ENCODE measurements around the gene DSE.

The DSE gene

DNA sequence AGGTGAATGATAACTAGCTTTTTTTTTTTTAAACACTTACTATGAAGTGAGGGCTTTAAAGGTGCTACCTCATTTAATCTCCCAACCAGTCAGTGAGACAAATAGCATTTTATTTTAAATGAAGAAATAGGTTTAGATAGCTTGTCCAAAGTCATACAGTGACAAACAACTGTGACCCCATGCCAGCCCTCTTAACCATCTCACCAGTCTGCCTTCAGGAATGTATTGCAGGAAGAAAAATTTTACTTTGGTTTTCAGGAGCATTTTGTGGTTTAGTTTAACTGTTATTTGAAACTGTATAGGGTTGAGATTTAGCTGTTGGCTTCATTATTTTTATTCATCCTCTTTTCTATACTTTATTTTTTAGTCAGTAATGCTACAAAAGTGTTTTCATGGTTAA, 18.6 kb downstream of the DSE start:
- DNase-seq = no peak

DNA sequence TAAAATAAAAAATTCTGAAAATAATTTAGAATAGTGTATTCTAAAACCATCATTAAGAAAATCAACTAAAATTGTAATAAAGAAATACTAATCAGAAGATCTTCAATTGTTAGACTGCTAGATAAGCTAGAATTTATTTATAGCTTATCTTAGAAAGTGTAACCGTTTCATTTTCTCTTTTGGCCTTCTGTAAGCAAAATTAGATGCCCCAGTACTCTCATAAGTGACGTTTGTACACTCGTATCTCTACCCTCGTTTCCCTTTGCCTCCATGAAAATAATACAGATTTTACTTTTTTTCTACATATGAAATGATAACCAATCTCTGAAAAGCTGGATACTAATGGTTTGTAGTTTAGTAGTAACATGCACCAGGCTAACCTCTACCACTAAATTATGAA, 19.8 kb downstream of the DSE start:
- DNase-seq = no peak

DNA sequence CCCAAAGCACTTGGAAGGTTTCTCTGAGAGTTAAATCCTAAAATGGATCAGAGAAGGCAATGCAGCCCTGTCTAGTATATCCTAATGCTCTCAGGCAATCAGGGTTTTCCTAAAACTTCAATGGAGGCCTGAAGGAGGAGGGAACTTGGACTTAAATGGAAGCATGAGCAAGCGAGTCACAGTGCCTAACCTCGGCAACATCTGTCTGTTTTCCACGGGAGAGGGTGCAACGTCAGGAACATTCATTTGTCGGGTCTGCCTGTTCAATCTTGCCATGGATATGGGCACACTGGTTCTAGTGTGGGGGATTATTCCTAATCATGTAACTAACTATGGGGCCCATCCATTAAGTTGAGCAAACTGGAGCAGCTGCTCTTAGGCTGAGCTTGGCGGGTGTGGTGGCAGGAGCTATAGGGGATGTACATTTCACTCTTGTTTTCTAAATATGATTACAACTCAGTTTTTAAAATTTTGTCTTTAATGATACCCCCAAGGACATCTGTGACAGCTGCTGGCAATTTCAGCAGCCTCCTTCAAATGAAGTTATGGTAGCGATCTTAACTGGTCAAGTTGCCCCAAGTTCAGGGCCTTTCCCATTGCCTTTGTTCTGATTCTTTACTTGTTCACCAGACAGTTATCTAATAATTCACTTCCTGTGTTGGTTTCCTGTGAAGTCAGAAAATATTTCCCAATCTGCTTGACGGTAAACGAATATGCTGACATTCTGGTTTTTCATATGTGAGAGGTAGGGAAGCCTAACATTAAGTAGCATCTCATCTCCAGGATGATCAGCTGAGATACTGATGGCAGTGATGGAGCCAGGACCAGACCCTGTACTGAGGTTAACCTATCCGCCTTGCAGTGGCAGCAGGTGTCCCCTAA, 21.6 kb downstream of the DSE start:
- no peak for DNase-seq

DNA sequence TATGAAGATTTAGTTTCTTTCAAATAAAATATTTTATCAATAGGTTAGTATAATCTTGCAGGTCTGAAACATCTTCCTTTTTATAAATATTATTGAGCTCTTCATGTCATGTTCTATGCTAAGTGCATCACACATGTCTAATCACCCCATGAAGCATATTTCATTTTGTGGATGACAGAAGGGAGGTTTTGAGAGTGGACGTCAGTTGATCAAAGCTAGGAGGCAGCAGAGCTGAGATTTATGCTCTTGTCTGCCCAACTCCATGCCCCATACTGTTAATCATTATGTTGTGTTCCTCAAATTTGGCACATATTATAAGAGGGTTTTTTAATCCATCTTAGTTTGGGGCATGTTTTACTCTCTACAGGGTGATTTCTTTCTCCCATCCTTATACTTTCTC, 22.7 kb downstream of the DSE start:
- DNase-seq = no peak

DNA sequence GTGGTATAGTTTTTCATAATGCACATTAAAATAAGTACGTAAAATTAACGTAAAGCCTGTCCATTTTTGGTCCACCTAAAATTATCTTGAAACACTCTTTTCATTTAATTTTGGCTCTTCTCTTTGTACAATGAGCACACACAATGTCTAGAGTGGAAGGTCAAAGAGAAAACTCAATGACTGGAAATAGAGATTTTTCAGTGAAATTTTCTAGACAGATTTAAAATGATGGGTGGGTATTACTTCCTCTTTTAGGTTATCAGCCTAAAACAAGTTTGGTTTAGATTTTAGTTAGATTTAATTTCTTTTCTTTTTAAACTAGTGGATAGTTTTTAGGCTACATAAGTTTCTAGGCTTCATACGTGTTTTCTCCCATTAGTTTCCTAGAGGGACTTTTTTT, 24.9 kb downstream of the DSE start:
- DNase-seq = no peak

DNA sequence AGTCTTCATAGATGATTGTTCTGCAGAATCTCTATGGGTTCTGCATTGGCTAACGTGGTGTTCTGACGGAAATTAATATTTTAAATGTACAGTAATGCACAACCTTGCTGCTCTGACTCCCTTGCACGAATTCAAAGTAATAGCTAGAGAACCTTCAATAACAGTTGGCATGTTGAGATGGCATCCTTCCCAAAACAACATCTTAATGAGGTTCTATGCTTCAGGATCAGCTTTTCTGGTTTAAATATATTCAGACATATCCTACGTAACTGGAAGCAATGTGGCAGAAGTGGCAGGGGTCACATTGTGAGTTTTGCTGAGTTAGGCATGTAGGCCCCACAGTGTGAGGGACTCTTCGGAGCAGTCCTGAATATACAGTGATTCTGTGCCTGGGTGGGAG, 25.7 kb downstream of the DSE start:
- DNase-seq = no peak

DNA sequence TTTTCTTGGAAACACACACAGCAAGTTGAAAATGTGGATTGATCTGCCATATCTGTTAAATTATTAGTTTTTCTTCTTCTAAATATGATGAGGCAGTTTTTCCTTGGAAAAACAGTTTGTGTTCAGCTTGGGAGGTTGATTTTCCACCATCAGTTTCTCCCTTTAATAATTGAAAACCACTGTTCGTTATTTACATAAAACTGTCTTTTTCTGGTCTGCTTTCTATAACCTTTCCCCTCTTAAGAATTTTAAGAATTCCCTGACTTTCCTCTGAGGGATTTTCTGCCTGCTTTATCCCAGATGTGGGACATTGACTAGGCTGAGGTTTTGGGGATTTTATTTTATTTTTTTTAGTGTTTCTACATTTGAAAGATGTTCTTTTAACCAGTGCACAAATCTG, 27.2 kb downstream of the DSE start:
- no peak for DNase-seq

DNA sequence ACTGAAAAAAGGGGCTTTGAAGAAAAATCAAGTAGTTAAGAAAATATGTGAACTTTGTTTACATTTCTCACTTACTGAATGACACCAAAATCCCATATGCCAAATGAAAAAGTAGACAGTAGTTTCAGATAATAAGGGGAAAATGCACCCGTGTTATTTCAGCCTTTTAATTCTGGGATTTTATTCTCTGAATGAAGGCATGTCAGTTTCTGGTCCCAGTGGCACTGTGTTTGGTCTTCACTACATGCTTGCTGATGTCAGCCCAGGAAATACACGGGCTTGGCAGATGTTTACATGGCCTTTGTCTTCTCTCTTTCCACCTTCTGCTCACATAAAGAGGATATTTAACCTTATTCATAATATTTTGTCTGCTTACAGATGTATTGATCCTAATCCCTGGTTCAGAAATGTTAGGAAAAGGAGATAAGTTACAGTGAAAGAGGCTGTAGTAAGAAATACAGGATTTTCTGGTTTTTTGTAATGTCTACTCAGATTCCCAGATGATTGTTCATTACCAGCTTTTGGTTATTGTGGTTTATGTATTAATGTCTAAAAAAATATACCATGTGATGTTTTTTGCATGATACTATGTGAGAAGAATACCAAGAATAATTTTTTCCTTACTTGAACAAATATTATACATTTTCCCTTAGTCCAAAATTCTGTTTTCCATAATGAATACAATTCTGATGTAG, 27.7 kb downstream of the DSE start:
- no peak for DNase-seq

DNA sequence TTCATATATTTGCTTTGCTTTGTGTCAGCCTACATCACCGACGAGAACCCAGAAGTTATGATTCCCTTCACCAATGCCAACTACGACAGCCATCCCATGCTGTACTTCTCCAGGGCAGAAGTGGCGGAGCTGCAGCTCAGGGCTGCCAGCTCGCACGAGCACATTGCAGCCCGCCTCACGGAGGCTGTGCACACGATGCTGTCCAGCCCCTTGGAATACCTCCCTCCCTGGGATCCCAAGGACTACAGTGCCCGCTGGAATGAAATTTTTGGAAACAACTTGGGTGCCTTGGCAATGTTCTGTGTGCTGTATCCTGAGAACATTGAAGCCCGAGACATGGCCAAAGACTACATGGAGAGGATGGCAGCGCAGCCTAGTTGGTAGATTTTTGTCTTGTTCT, 28.5 kb downstream of the DSE start:
- DNase-seq = no peak

DNA sequence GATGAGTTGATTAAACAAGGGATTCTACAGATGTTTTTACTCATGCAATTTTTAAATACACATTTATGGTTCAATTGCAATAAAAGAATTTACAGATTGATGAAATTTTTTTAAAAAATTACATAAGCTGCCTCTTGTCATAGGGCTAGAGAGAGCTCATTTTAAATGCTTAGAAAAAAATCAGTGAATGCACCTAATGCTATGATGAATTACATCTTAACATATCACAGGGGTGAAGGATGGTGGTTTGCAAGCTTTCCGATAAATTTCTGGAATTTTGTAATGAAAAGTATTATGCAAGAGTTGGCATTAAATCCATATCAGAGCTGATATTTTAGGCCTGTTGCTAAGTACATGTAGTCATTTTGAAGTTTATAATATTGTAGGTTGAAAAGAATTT, 29.6 kb downstream of the DSE start:
- no peak for DNase-seq

DNA sequence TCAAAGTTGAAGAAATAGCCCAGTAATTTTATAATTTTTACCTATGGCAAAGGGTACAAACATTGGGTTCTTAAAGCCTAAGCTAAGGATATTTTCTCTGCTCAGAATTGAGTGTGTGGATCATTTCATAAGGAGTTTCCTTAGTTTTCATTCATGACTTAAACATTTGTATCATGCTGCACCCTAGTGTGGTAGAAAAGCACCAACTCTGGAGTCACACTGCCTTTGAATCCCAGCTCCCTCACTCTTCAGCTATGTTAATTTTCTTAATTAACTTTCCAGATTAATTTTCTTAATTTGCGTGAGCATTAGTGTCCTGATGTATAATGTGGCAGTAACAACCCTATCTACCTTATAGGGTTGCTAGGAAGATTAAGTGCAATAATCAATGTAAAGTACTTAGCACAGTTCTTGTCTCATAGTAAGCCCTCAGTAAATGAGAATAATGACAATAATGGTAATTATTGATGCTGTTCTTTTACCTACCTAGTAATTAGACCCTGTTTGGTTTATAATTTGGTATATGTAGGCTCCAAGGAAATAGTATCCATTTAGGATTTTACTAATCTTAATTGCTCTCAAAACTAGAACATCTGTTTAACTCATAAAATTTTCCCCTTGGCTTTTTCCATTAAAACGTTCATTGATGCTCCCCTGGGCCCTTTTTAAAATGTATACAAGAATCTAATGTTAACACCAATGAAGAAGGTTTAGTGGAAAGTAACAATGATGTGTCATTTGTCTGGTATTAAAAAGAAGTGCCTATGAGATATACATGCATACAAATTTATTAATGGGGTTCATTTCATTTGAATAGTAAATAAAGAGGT, 31.6 kb downstream of the DSE start:
- DNase-seq = no peak

DNA sequence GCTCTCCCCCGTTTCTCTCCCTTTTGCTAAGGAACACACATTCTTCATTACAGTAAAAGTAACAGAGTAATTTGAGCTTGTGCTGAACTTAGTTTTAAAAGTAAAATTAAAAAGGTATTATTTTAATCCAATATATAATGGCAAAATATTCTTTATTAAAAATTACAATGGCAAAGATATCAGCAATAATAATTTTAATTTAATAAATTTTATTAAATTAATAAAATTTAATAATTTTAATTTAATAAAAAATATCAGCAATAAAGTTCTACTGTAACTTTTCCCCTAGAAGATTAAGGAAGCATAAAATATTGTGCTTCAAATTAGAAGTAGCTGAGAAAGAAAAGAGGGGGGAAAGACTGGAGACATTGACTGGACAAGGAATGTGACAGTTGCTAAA, 32.5 kb downstream of the DSE start:
- DNase-seq = no peak

DNA sequence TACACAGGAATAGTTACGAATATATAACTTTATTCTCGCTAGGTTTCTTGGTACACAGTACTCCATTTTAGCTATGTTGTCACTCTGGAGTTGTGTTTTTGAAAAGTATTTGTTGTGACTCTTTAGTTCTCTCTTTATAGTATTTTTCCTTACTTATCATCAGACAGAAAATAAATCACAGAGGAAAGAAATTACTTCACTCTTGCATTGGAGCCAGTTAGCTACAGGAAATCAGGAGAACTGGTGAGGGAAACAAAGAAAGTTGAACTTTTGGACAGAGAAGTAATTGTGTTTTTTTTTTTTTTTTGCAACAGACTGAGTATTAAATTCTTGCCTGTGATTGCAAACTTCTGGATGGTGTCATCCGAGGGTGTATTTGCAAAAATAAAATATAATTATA, 33.9 kb downstream of the DSE start:
- DNase-seq = no peak

DNA sequence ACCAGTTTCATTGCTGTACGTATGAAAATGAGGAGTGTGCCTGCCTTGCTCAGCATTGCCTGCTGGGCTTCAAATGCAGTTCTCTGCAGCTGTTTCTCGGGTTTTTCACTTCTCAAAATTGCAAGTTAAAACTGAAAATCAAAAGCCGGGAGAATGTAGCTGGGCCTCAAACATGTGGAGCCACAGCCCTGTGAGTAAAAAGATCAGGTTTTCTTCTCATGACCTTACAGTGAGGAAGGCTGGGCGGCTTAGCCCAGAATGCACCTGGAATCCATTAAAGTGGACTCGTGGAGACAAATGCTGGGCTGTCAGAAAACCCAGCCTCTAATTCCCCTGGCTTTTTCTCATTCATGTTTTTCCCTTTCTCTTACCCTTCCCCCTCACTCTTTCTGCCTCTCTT, 34.4 kb downstream of the DSE start:
- no peak for DNase-seq

DNA sequence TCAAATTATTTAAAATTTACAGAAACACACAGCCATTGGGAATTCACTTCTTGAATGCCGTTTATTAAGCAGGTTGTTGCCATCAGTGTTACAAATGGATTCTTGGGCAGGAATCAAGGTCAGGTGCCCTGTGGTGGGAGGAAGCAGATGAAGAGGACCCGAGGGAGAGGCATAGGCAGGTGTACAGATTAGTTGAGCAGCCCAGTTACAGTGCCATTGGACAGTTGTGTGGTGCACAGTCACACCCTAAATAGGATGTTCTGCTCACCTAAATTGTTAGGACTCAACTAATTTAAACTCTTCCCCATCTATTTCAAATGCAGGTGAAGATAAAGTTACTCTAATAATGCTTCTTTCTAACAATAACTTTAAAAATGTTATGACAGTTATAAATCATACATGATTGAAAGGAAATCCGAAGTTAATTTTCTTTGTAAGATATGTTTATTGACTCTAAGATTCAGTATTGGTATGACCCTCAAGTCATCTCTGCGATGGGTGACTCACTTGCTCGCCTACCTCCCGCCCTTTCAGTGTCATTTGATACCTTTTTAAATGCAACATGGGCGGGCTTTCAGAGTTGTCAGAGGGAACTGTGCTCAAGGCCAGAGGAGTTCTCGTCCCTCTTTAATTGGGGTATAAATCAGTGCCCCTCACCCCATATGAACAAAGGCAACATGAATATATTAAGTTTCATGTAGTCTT, 35.1 kb downstream of the DSE start:
- DNase-seq = no peak

DNA sequence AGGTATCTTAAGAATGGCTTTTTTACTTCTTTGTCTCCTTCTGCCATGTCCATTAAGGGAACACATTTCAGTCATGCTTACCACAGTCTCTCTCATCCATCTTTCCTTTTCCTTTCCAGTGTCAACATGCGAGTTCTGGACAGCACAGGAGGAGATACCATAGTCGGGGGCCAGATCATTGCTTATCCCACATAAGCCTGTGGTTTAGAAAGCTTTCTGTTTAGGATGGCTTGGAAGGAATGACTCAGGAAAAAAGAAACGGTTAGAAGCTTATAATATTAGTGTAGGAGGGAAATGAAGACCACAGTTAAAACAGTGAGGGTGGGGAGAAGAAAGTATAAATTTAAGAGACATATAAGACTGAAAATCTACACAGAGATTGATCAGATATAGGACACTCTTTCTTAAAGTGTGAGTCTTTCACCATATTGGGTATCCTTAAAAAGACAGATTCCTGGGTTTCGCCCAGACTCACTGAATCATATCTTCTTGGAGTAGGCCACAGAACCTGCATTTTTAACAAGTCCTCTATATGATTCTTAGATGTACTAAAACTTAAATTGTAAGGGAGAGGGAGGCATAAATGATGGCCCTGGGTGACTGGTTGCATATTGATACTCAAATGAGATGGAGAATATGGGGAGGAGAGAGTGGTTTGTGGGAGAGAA, 36.1 kb downstream of the DSE start:
- no peak for DNase-seq

DNA sequence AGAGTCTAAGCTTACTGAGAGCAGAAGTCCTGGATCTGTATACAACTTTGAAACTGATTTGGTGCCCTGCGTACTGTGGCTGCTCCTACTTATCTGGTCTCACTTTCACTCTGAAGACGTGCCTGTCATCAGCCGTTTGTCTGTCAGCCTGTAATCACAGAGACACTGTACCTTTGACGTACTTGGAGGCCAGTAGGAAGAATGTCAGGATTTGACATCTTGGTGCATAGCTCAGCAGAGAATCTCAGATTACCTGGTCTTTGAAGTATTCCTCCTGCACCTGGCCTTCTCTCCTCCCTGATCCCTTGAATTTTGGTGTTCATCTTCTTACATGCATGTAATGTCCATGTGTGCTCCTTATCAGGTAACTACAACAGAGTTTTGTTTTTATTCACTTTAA, 37.7 kb downstream of the DSE start:
- no peak for DNase-seq

DNA sequence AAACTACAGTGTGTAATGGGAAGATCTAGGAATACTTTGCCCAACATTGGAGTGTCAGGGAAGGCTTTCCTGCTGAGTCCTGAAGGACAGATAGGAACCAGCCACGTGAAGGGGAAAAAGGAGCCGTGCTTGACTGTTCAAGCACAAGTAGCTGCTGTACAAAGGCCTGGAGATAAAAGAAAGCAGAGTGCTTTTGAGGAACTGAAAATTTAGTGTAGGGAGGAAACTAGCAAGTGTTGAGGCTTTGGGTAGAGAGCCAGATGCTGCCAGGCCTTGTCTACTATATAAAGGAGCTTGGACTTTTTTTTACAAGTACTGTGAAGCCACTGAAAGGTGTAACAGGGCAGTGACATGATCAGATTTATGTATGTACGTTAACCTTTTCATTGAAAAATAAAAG, 39.0 kb downstream of the DSE start:
- DNase-seq = no peak

DNA sequence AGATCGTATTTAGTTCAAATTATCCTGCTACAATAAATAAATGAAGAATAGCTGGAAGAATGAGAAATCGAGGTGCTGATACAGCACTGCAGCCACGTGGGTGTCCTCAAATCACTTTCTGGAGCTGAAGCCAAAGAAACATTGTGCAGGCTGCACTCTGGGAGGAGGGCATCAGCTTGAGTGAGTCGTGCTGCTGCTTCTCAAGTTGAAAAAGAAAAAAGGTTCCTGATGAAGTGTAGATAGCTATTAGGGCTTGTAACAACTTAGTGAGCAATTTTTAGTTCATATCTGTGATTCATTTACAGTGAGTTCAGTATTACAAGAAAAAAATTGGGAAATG, 40.5 kb downstream of the DSE start:
- DNase-seq = no peak

DNA sequence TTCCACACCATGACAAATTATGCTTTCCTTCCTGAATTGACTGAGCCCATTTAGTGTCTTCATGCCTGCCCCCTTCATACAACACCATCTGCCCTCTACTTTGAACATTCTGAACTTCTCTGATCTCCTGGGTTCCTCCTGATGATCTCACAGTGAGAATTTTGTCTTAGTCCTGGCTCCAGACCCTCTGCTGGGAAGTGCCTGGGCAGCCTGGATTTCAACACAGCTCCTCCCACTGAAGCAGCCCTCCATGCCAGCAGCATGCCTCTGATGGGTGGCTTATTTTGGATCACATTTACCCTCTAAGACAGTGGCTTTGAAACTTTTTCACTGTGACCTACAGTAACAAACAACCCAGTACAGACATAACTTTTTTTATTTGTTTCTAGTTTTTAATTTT, 41.5 kb downstream of the DSE start:
- no peak for DNase-seq

DNA sequence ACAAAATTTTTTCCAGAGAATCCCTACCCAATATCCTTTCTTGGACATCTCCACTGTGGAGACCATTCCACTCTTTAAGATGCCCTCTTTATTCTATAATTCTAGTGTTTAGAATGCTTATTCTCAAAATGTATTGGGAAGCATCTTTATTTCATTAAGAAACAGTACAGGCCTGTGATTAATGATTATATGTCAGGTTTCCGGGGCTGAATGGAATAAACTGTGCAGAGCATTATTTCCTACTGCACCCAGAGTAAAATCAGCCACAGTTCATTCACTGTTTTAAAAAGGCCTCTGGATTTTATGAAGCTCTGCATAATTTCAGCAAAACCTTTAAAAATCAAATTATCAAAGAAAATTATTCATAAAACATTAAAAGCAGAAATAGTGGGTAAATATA, 42.6 kb downstream of the DSE start:
- DNase-seq = no peak

DNA sequence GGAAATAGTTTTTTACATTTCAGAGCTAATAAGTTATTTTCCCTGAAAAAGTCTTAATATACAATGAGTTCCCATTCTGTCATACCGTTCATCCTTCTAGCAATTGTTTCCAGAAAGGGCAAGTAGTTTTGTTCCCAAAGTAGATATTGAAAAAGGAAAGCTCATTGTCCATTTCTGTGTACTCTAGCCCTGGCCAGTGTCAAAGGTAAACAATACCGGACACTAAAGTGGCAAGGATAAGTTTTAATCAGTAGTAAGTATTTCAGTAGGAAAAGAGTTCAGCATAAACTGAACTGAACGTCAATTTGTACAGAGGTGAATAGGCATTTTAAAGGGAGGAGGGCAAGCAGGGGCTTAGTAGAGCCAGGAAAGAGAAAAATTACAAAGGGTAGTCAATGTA, 46.9 kb downstream of the DSE start:
- no peak for DNase-seq

Data from SHP77 treated with DMSO at 0.1 percent for 48 hours (cell line).